EL (cell line): ENCODE results near the gene INAVA.

ENCODE experiments used
- DNase-seq: peaks from one replicate; pipeline ENCODE4 v3.0.0-alpha.2; 2016

The INAVA gene

GRCh38 chr1:200877010-200877409 is 17.7 kb upstream of the INAVA start:
- DNase-seq: no peak

- DNase-seq: no peak
Measured at GRCh38 chr1:200877839-200878551, 16.7 kb upstream of the INAVA start.

- no peak for DNase-seq
Measured at GRCh38 chr1:200880212-200880611, 14.5 kb upstream of the INAVA start.

GRCh38 chr1:200883118-200883517 is 11.6 kb upstream of the INAVA start:
- DNase-seq: no peak

GRCh38 chr1:200885623-200886402 is 8.9 kb upstream of the INAVA start:
- no peak for DNase-seq

GRCh38 chr1:200886594-200886993 is 8.1 kb upstream of the INAVA start:
- no peak for DNase-seq

- DNase-seq: no peak
Measured at GRCh38 chr1:200887036-200887435, 7.7 kb upstream of the INAVA start.

- DNase-seq: no peak
Measured at GRCh38 chr1:200887772-200888348, 6.8 kb upstream of the INAVA start.

- peak; percentile 75 for DNase-seq
Measured at GRCh38 chr1:200888349-200888838, 6.3 kb upstream of the INAVA start.

- DNase-seq: no peak
Measured at GRCh38 chr1:200889571-200889970, 5.1 kb upstream of the INAVA start.

GRCh38 chr1:200890027-200890426 is 4.7 kb upstream of the INAVA start:
- DNase-seq: no peak

- peak; percentile 67 for DNase-seq
Measured at GRCh38 chr1:200890818-200891773, 3.6 kb upstream of the INAVA start.

- DNase-seq: peak; percentile 15
Measured at GRCh38 chr1:200891774-200892157, 2.9 kb upstream of the INAVA start.

GRCh38 chr1:200892546-200892945 is 2.2 kb upstream of the INAVA start:
- no peak for DNase-seq

- no peak for DNase-seq
Measured at GRCh38 chr1:200892958-200893357, 1.7 kb upstream of the INAVA start.

GRCh38 chr1:200893411-200893901 is 1.2 kb upstream of the INAVA start:
- DNase-seq: no peak

GRCh38 chr1:200895443-200895789 is 716 bp downstream of the INAVA start:
- DNase-seq: no peak

- DNase-seq: no peak
Measured at GRCh38 chr1:200895801-200896530, 1.3 kb downstream of the INAVA start.

GRCh38 chr1:200896531-200897196 is 2.0 kb downstream of the INAVA start:
- DNase-seq: peak; percentile 34

- no peak for DNase-seq
Measured at GRCh38 chr1:200897259-200897658, 2.6 kb downstream of the INAVA start.

- DNase-seq: no peak
Measured at GRCh38 chr1:200899015-200899386, 4.3 kb downstream of the INAVA start.
